Thyroid gland (tissue), 4 donors: ENCODE results near the gene ATF6.

Experiments used
- CTCF ChIP-seq, 6 experiments: fragments of 200-600 bp in 3 of 6; fragments of 450-650 bp in 3 of 6; sonication (generic) in 3 of 6; IDR thresholded peaks; one replicate each; pipeline ENCODE4 v1.5.1; 2016 to 2019; ENCODE audit warnings: antibody characterized with exemption in 6 of 6, mild to moderate bottlenecking in 2 of 6, inconsistent platforms in 1 of 6, moderate library complexity in 1 of 6
- POLR2A ChIP-seq, 2 donors: fragments of 450-650 bp; IDR thresholded peaks; one replicate each; pipeline ENCODE4 v1.6.1; 2017; ENCODE audit warnings: antibody characterized with exemption in 2 of 2, mild to moderate bottlenecking in 2 of 2, moderate library complexity in 1 of 2

- TF ChIP-seq CTCF (IDR thresholded peaks at IDR 0.05) (no peak), POLR2A (IDR thresholded peaks at IDR 0.05) (no peak)
These were observed 25.2 kb upstream of the ATF6 start for GRCh38 chr1:161740921-161741320.
